GM19372 (cell line): ENCODE results near the gene CBFA2T3.

Experiments
- ATAC-seq: cut with Tn5 transposase; IDR thresholded peaks from one replicate; pipeline ENCODE4 v1.9.1; 2021; ENCODE audit warnings: mild to moderate bottlenecking, low read depth, moderate library complexity; ENCODE audit not compliant: unreplicated experiment

The CBFA2T3 gene

GRCh38 chr16:88943131-88943664, 33.8 kb downstream of the CBFA2T3 start:
- no peak for ATAC-seq

- ATAC-seq: no peak
Measured at GRCh38 chr16:88941913-88942909, 34.8 kb downstream of the CBFA2T3 start.

- no peak for ATAC-seq
Measured at GRCh38 chr16:88940862-88941817, 35.9 kb downstream of the CBFA2T3 start.

GRCh38 chr16:88939972-88940861, 36.8 kb downstream of the CBFA2T3 start:
- no peak for ATAC-seq

GRCh38 chr16:88939245-88939971, 37.6 kb downstream of the CBFA2T3 start:
- ATAC-seq: no peak

- no peak for ATAC-seq
Measured at GRCh38 chr16:88938777-88939244, 38.2 kb downstream of the CBFA2T3 start.

GRCh38 chr16:88938119-88938776, 38.8 kb downstream of the CBFA2T3 start:
- ATAC-seq: no peak

GRCh38 chr16:88937206-88937621, 39.8 kb downstream of the CBFA2T3 start:
- ATAC-seq: no peak

- no peak for ATAC-seq
Measured at GRCh38 chr16:88936556-88937205, 40.3 kb downstream of the CBFA2T3 start.

- ATAC-seq: no peak
Measured at GRCh38 chr16:88936008-88936555, 40.9 kb downstream of the CBFA2T3 start.

- ATAC-seq: no peak
Measured at GRCh38 chr16:88934066-88934667, 42.8 kb downstream of the CBFA2T3 start.

GRCh38 chr16:88932929-88933328, 44.1 kb downstream of the CBFA2T3 start:
- ATAC-seq: no peak

- no peak for ATAC-seq
Measured at GRCh38 chr16:88931936-88932335, 45.1 kb downstream of the CBFA2T3 start.

GRCh38 chr16:88931373-88931900, 45.6 kb downstream of the CBFA2T3 start:
- no peak for ATAC-seq

- no peak for ATAC-seq
Measured at GRCh38 chr16:88930716-88931115, 46.3 kb downstream of the CBFA2T3 start.

GRCh38 chr16:88929091-88929445, 47.9 kb downstream of the CBFA2T3 start:
- no peak for ATAC-seq
